Activated CD8-positive, alpha-beta memory T cell treated with anti-CD3 and anti-CD28 coated beads for 4 hours (primary cell): ENCODE measurements around the gene XRN1.
"Not testable (repeated sequence)": the region's sequence is repeated elsewhere in the genome, so short reads cannot be mapped to it uniquely, and the experiment has no call there.

Source experiments
- DNase-seq, 2 donors: peaks; one replicate each; pipeline ENCODE4 v3.0.0-alpha.2; 2020; ENCODE audit warnings: low read depth in 2 of 2

The XRN1 gene, protein sequence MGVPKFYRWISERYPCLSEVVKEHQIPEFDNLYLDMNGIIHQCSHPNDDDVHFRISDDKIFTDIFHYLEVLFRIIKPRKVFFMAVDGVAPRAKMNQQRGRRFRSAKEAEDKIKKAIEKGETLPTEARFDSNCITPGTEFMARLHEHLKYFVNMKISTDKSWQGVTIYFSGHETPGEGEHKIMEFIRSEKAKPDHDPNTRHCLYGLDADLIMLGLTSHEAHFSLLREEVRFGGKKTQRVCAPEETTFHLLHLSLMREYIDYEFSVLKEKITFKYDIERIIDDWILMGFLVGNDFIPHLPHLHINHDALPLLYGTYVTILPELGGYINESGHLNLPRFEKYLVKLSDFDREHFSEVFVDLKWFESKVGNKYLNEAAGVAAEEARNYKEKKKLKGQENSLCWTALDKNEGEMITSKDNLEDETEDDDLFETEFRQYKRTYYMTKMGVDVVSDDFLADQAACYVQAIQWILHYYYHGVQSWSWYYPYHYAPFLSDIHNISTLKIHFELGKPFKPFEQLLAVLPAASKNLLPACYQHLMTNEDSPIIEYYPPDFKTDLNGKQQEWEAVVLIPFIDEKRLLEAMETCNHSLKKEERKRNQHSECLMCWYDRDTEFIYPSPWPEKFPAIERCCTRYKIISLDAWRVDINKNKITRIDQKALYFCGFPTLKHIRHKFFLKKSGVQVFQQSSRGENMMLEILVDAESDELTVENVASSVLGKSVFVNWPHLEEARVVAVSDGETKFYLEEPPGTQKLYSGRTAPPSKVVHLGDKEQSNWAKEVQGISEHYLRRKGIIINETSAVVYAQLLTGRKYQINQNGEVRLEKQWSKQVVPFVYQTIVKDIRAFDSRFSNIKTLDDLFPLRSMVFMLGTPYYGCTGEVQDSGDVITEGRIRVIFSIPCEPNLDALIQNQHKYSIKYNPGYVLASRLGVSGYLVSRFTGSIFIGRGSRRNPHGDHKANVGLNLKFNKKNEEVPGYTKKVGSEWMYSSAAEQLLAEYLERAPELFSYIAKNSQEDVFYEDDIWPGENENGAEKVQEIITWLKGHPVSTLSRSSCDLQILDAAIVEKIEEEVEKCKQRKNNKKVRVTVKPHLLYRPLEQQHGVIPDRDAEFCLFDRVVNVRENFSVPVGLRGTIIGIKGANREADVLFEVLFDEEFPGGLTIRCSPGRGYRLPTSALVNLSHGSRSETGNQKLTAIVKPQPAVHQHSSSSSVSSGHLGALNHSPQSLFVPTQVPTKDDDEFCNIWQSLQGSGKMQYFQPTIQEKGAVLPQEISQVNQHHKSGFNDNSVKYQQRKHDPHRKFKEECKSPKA (N-terminal part only)

DNA sequence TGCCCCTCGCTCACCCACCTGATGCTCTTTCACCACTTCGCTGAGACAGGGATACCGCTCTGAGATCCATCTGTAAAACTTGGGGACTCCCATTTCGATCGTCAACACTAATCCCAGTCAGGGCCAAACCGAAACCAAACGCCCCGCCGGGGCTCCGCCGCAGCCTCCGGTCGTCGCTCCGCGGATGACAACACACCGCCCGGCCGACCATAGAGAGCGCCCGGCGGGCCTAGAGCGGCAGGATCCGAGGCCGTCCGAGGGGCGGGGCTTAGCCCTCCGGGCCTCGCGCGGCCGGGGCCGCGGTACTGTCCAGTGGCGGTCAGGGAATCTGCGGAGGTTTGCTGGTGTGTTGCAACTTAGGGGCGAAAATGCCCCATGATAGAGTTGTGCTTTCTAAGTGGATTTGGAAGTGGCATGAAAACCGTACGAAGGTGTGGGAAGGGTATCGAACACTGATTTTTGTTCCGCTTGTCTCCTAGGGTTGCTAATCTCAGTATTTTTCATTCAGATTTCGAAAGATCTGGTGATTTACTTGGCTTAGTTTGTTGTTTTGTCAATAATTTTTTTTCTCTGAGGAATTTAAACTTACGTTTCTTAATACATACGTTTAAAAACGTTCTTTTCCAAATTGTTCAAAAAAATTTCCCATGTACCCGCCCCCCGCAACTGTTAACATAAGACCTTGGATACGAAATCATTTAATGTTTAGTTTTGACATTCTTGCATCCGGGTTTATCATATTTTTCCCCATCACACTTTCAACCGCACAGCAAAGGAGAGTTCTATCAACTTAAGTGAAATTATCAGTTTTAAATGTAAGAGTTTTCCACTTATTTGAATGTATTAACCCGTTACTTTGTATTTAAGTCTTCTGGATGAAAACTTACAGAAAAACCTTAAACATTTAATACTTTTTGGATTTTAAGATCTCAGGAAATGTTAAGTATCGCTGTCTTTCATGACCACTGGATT lies at the start of gene XRN1:
Gene XRN1 (minus strand): TSS at position 186 of the 972 bp plus-strand sequence. CDS start 93 bp downstream, at position 93.
- peak; percentile 85 to 87 for DNase-seq

DNA sequence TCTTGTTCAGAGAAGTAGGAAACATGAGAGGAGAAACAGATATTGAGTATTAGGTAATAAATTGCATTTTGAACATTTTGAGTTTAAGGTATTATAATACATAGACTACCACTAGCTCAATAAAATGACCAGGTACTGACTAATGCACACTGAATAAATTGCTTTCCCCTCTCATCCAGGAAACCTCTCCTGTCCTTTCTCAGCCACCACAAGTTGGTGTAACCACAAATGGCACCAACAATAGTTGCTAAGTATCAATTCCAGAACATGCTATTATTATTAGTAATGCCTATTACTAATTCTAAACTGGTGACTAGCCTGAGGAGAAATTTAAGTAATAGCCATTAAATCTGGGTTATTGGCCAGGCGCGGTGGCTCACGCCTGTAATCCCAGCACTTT lies 47.3 kb upstream of the XRN1 start:
- DNase-seq, result no peak

DNA sequence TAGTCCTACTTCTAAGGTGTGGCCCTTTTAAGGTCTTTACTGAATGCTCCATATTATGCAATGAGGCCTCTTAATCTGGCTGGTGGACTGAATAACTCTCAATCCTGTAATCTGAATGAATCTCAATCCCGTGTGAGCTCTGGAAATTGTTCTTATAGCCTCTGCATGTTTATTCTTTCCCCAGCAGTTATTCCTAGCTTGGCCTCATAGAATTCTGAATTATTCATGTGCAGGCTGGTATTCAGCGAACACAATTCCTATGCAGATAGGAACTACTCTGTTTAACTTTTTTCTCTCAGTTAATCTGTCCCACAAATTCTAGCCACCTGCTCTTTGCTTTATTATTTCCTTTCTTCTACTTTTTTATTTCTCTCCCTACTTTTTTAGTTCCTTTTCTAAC lies 44.3 kb upstream of the XRN1 start:
- no peak for DNase-seq

DNA sequence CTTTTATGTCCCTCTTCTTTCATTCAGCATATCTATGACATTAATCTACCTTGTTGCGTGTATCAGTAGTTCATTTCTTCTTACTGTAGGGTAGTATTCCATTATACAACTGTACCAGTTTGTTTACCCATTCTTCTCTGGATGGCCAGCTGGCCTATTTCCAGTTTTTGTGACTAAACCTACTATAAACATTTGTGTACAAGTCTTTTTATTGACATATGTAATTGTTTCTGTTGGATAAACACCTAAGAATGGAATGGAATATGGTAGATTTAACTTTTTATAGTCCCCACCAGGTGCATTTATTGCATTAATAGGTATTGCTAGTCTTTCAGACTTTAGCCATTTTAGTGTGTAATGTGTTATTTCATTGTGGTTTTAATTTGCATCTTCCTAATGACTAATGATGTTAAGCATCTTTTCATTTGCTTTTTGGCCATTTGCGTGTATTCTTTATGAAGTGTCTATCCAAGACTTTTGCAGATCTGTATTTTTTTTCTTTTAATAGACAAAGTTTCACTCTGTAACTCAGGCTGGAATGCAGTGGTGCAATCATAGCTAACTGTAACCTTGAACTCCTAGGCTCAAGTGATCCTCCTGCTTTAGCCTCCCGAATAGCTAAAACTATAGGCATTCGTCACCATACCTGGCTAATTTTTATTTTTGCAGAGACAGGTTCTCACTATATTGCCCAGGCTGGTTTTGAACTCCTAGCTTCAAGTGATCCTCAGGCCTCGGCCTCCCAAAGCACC lies 41.9 kb upstream of the XRN1 start:
- DNase-seq, result no peak

DNA sequence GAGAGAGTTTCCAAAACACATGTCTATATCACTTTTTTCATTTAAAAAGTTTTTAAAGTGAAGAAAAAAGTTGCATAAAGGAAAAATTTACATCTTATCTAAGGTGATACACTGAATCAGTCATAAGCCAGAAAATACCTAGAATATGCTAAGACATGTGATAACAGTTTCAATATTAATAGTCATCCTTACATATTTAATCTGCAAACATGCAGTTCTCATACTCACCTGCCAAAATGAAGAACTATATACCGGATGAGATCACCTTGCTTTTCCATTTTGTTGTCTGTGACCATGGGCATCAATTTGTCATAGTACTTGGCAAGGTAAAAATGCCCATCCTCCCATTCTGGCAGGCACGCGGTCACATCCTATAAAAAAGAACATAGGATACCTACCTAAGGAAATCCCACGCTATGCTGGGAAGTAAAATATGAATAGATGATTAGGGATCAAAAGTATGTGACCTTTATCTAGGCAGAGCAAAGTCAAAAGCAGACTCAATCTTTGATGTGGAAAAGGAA lies 37.1 kb upstream of the XRN1 start:
- no peak for DNase-seq

DNA sequence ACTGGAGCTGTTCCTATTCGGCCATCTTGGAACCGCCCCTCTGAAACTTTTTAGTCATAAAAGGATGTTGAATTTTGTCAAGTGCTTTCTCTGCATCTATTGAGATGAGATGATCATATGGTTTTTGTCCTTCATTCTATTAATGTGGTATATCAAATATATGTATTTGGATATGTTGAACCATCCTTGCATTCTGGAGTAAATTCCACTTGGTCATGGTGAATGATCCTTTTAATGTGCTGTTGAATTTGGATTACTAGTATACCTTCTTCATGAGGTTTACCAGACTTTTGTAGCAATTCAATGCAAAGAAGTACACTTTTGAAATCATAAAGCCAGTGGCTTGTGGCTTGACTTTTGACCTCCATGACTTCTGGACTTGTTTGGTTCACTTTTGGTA lies 33.4 kb upstream of the XRN1 start:
- no peak for DNase-seq

DNA sequence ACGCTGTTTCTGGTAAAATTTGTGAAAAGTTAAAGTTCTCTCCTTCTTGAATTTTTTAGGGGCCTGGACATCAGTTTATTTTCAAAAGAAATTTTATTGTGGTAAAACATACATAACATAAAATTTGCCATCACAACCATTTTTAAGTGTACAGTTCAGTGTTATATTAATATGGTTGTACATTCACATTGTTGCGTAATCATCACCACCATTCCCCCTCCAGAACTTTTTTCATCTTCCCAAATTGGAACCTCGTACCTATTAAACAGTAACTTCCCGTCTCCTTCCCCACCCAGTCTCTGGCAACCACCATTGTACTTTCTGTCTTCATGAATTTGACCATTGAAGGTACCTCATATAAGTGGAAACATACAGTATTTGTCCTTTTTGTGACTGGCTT lies 23.0 kb upstream of the XRN1 start:
- no peak for DNase-seq

DNA sequence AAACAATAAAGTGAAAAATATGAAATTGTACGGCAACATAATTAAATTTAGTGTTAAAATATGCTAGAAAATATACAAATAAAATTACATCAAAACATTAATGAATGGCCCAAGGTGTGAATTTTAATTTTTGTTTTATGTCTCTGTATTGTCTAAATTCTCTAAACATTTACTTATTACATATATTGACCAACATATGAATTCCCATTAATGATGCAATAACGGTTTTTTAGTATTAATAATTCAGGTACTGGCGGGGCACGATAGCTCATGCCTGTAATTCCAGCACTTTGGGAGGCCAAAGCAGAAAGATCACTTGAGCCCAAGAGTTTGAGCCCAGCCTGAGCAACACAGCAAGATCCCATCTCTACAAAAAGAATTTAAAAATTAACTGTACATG lies 20.6 kb upstream of the XRN1 start:
- no peak for DNase-seq

DNA sequence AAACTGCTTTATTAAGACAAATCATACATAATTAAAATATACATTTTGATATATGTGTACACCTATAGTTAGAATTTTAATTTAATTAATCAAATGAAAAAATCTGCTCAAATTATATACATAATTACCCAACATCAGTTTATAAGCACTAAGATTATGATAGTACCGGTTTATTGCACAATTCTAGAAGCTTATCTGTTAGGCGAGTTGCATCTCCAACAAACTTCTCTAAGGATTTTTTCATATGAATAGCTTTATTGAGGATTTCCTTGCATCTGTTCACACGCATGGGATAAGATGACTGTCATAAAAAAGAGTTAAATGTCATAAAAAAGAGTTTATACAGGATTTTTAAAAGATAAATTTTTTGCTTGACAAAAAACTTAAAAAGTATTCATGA lies 19.9 kb upstream of the XRN1 start:
- no peak for DNase-seq

DNA sequence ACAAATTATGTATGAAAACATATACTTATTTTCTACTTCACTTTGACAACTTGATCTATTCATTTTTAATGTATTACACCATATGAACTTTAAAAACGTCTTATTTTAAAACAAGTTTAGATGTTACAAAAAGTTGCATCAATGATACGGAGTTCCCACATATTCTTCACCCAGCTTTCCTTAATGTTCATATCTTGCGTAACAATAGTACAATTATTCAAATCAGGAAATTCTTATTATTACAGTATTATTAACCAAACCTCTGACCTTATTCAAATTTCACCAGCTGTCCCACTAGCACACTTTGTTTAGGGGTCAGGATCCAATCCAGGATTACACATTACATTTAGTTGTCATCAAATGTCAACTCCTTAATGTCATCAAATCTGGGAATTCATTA lies 12.9 kb upstream of the XRN1 start:
- no peak for DNase-seq

DNA sequence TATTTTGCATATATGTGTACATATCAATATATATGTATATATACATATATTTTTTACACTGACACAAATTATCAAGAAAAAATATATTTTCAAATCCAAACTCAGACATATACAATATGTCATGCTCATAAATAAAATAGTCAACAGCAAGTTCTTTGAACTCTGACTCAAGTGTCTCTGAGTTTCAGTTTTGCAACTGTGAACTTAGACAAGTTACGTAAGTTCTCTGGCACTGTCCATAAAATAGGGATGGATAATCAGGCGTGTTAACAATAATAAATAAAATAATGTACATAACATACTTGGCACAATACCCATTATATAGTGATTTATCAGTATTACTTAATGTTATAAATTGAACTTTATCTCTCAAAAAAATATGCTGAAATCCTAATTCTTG lies 12.1 kb upstream of the XRN1 start:
- DNase-seq, result no peak

DNA sequence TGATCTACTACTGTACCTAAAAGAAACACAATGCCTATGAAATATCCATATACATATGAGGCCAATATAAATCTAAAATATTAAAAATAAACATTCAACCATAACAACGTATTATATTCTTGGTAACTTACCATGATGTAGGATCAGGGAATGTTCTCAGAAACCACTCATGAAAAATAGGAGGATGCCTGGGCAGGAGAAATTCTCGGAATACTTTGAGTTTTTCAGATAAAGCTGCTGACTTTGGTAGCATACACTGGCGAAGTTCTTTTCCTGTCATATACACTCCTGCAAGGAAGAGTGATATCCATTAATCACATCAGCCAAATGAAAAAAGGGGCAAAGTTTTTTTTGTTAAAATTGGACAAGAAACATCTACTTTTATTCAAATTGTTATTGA lies 11.3 kb upstream of the XRN1 start:
- no peak for DNase-seq

DNA sequence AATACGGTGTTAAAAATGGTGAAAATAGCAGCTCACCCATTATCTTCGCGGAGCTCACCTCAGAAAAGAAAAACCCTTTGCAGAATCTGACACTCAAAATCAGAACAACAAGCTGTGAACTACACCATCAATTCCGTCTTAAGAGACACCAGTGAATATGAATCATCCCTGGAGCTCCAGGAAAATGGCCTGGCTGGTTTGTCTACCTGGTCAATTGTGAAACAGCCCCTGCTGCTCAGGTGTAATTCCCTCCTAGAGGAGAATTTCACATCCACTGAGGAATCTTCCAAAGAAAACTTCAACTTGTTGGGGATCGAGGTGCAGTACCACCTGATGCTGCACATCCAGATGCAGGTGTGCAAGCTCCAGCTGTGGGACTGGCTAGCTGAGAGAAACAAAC lies 3.0 kb upstream of the XRN1 start:
- no peak for DNase-seq

DNA sequence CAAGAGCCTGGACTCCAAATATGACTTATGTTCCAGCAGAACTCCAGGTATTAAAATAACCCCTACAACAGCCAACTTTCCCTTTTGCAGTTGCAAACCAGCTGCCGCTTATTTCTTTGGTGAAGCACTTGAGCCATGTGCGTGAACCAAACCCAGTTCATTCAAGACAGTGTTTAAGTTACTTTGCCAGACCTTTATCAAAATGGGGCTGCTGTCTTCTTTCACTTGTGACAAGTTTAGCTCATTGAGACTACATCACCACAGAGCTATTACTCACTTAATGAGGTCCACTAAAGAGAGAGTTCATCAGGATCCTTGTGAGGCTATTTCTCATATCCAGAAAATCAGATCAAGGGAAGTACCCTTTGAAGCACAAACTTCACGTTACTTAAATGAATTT lies 2.4 kb upstream of the XRN1 start:
- no peak for DNase-seq

DNA sequence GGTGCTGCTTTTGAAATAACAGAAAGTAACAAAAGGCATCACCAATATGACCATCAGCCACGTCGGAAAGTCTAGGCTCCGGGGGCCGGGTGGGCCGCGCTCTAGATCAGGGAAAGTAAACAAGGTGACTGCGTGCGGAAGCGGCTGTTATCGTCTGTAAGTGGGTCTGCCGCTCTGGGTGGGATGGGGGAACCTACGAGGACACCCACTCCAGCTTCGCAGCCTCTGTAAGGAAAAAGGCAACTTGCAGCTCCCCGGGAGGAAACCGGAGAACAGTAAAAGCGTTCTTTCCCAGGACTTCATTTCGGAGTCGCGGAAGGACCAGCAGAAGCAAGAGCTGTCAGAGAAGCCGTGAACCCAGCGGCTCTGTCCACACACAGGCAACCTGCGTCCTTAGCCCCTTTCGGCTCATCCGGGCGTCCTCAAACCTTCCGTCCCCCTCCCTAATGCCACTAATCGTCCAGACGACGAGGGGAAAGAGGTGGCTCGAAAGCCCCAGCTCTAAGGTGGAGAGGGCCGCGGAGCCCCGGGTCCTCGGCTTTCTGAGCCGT lies 461 bp downstream of the XRN1 start:
- peak; percentile 5 to 9 for DNase-seq

DNA sequence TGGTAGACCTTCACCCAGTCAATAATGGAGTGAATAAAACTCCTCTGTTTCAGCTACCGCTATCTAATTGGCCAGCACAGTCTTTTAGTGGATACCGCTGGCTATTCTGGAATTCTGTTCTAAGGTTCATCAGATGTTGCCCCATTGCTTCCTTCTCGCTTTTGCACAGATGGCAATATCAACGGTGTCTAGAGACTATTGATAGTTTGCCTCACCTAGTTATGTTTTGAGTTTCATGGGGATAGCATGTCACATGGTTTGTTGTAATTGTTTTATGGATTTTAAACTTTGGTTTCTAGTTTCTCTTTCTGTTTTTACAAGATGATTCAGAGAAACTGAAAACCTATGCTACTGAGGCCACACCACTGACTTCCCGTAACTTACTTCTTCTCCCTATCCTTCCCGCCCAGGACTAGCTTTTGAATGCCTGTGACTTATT lies 2.0 kb downstream of the XRN1 start:
- DNase-seq, result no peak

DNA sequence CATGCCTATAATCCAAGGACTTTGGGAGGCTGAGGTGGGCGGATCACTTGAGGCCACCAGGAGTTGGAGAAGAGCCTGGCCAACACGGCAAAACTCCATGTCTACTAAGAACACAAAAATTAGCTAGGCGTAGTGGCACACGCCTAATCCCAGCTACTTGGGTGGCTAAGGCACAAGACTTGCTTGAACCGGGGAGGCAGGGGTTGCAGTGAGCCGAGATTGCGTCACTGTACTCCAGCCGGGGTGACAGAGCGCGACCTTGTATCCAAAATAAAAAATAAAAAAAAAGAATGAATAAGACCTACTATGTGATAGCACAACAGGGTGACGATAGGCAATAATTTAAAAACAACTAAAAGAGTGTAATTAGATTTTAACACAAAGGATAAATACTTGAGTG lies 3.5 kb downstream of the XRN1 start:
- DNase-seq, result no peak

DNA sequence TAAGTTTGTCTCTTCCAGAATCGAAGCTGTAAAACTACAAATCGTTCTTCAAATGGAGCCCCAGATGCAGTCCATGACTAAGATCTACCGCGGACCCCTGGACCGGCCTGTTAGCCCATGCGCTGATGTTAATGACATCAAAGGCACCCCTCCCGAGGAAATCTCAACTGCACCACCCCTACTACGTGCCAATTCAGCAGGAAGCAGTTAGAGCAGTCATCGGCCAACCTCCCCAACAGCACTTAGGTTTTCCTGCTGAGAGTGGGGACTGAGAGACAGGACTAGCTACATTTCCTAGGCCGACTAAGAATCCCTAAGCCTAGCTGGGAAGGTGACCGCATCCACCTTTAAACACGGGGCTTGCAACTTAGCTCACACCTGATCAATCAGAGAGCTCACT lies 4.8 kb downstream of the XRN1 start:
- DNase-seq, result not testable (repeated sequence)

DNA sequence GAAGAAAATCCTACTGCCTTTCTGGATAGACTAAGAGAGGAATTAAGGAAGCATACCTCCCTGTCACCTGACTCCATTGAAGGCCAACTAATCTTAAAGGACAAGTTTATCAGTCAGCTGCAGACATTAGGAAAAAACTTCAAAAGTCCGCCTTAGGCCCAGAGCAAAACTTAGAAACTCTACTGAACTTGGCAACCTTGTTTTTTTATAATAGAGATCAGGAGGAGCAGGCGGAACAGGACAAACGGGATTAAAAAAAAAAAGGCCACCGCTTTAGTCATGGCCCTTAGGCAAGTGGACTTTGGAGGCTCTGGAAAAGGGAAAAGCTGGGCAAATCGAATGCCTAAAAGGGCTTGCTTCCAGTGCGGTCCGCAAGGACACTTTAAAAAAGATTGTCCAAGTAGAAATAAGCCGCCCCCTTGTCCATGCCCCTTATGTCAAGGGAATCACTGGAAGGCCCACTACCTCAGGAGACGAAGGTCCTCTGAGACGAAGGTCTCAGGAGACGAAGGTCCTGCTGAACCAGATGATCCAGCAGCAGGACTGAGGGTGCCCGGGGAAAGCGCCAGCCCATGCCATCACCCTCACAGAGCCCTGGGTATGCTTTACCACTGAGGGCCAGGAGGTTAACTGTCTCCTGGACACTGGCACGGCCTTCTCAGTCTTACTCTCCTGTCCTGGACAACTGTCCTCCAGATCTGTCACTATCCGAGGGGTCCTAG lies 8.2 kb downstream of the XRN1 start:
- not testable (repeated sequence) for DNase-seq
